ENCODE data around the gene VMO1. TPM values are rescaled to one million over a fixed set of nuclear protein-coding genes. Genes with fewer than 3 reads are reported as not detected.

VMO1 gene
- total and polyA plus RNA-seq, 4 donors: 1.7 to 9.1 (median 3.9) TPM

GRCh38 chr17:4764595-4764994, 21.6 kb downstream of the VMO1 start:
- no peaks in the 10 kb centered on the region for H3K9me3 ChIP-seq (ENCODE audit: control insufficient read depth in 4 of 4, low read length in 3 of 4)
- no peak overlapping the region for H3K9ac ChIP-seq (ENCODE audit: low read depth in 1 of 2, low read length in 2 of 2)
- H3K27ac ChIP-seq (ENCODE audit: low read depth in 1 of 2, low read length in 2 of 2): peak overlapping the region; percentile 6 to 31
- no peak for DNase-seq (ENCODE audit: low spot score)
- 80% methylated on average over 3 of the region's 3 CpGs for WGBS
- H3K36me3 ChIP-seq (ENCODE audit: control insufficient read depth in 4 of 4, insufficient read depth in 3 of 4, low read depth in 1 of 4, low read length in 3 of 4): no peaks in the 10 kb centered on the region
- no peak overlapping the region for H3K4me3 ChIP-seq (ENCODE audit: low read depth in 1 of 3, low read length in 3 of 3)
- no peaks in the 10 kb centered on the region for H3K4me1 ChIP-seq (ENCODE audit: control insufficient read depth in 4 of 4, insufficient read depth in 4 of 4, low read length in 3 of 4)
- no peak for TF ChIP-seq NR2F2 (IDR thresholded peaks at IDR 0.05)
- TF ChIP-seq YY1 (IDR thresholded peaks at IDR 0.05): peak; percentile 31
- no peaks in the 10 kb centered on the region for H3K27me3 ChIP-seq (ENCODE audit: control insufficient read depth in 4 of 4, insufficient read depth in 4 of 4, low read length in 3 of 4)

GRCh38 chr17:4759776-4760236, 26.4 kb downstream of the VMO1 start:
- peak overlapping the region in 1 of 2 donors; percentile 17 for H3K27ac ChIP-seq (ENCODE audit: low read depth in 1 of 2, low read length in 2 of 2)
- TF ChIP-seq, protein P1, sequence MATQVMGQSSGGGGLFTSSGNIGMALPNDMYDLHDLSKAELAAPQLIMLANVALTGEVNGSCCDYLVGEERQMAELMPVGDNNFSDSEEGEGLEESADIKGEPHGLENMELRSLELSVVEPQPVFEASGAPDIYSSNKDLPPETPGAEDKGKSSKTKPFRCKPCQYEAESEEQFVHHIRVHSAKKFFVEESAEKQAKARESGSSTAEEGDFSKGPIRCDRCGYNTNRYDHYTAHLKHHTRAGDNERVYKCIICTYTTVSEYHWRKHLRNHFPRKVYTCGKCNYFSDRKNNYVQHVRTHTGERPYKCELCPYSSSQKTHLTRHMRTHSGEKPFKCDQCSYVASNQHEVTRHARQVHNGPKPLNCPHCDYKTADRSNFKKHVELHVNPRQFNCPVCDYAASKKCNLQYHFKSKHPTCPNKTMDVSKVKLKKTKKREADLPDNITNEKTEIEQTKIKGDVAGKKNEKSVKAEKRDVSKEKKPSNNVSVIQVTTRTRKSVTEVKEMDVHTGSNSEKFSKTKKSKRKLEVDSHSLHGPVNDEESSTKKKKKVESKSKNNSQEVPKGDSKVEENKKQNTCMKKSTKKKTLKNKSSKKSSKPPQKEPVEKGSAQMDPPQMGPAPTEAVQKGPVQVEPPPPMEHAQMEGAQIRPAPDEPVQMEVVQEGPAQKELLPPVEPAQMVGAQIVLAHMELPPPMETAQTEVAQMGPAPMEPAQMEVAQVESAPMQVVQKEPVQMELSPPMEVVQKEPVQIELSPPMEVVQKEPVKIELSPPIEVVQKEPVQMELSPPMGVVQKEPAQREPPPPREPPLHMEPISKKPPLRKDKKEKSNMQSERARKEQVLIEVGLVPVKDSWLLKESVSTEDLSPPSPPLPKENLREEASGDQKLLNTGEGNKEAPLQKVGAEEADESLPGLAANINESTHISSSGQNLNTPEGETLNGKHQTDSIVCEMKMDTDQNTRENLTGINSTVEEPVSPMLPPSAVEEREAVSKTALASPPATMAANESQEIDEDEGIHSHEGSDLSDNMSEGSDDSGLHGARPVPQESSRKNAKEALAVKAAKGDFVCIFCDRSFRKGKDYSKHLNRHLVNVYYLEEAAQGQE (IDR thresholded peaks at IDR 0.05): peak; percentile 62
- TF ChIP-seq TAF1 (conservative IDR thresholded peaks at IDR 0.05) (no peak), YY1 (IDR thresholded peaks at IDR 0.05) (peak; percentile 57), ZBTB33 (IDR thresholded peaks at IDR 0.05) (peak; percentile 77), NR2F2 (IDR thresholded peaks at IDR 0.05) (peak; percentile 37), FOXA1 (IDR thresholded peaks at IDR 0.05) (peak; percentile 84), EGR1 (IDR thresholded peaks at IDR 0.05; ENCODE audit: low read depth in 2 of 2) (peak in 1 of 2 donors; percentile 20), MAX (IDR thresholded peaks at IDR 0.05) (peak; percentile 77), RAD21 (IDR thresholded peaks at IDR 0.05) (peak; percentile 20 to 47), FOXA2 (IDR thresholded peaks at IDR 0.05) (peak; percentile 89), SP1 (IDR thresholded peaks at IDR 0.05) (peak; percentile 97), HNF4G (IDR thresholded peaks at IDR 0.05) (peak; percentile 96), RXRA (IDR thresholded peaks at IDR 0.05) (peak; percentile 87 to 91), JUND (IDR thresholded peaks at IDR 0.05) (peak; percentile 92 to 95), GABPA (IDR thresholded peaks at IDR 0.05 in 1 of 2, conservative IDR thresholded peaks at IDR 0.05 in 1 of 2) (peak; percentile 37 to 72), HNF4A (conservative IDR thresholded peaks at IDR 0.05) (peak; percentile 94 to 95)
- TF ChIP-seq, protein P2, sequence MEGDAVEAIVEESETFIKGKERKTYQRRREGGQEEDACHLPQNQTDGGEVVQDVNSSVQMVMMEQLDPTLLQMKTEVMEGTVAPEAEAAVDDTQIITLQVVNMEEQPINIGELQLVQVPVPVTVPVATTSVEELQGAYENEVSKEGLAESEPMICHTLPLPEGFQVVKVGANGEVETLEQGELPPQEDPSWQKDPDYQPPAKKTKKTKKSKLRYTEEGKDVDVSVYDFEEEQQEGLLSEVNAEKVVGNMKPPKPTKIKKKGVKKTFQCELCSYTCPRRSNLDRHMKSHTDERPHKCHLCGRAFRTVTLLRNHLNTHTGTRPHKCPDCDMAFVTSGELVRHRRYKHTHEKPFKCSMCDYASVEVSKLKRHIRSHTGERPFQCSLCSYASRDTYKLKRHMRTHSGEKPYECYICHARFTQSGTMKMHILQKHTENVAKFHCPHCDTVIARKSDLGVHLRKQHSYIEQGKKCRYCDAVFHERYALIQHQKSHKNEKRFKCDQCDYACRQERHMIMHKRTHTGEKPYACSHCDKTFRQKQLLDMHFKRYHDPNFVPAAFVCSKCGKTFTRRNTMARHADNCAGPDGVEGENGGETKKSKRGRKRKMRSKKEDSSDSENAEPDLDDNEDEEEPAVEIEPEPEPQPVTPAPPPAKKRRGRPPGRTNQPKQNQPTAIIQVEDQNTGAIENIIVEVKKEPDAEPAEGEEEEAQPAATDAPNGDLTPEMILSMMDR (IDR thresholded peaks at IDR 0.05; ENCODE audit: low read depth, low read length, missing input control): no peak
- TF ChIP-seq, protein P3, sequence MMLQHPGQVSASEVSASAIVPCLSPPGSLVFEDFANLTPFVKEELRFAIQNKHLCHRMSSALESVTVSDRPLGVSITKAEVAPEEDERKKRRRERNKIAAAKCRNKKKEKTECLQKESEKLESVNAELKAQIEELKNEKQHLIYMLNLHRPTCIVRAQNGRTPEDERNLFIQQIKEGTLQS (IDR thresholded peaks at IDR 0.05): no peak
- no peaks in the 10 kb centered on the region for H3K9me3 ChIP-seq (ENCODE audit: control insufficient read depth in 4 of 4, low read length in 3 of 4)
- H3K27me3 ChIP-seq (ENCODE audit: control insufficient read depth in 4 of 4, insufficient read depth in 4 of 4, low read length in 3 of 4): no peaks in the 10 kb centered on the region
- WGBS: 27% methylated on average over 10 of the region's 10 CpGs
- no peak overlapping the region for H3K9ac ChIP-seq (ENCODE audit: low read depth in 1 of 2, low read length in 2 of 2)
- DNase-seq (ENCODE audit: low spot score): peak; percentile 47
- peaks cover 0 to 3% (median 0%) of the 10 kb centered on the region in 4 donors for H3K4me1 ChIP-seq (ENCODE audit: control insufficient read depth in 4 of 4, insufficient read depth in 4 of 4, low read length in 3 of 4)
- H3K4me3 ChIP-seq (ENCODE audit: low read depth in 1 of 3, low read length in 3 of 3): no peak overlapping the region
- H3K36me3 ChIP-seq (ENCODE audit: control insufficient read depth in 4 of 4, insufficient read depth in 3 of 4, low read depth in 1 of 4, low read length in 3 of 4): no peaks in the 10 kb centered on the region

Measured in liver (tissue), 9 donors.